ENCODE results near the gene CHN2.

The CHN2 gene

DNA sequence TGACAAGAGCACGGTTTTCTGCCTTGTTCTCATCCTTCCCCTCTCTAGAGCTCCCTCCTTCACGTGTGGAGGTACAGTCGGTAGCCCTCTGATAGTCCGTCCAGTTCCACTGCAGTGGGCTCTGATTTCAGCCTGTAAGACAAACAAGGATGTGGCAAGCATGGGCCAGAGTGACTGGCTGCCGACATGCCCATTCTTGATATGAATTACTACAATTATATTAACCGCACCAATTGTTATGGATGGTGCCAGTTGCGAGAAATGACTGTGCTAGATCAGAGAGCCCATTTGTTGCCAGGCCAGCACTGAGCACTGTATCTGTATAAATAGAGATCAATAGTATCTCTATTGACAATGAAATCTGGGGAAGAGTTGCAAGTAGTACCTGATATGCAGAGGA, 146.6 kb downstream of the CHN2 start:
- no peaks in the 10 kb centered on the region for H3K9me3 ChIP-seq (ENCODE audit: control insufficient read depth, low read length)
- H3K9ac ChIP-seq (ENCODE audit: low read length) = no peak overlapping the region
- H3K27me3 ChIP-seq (ENCODE audit: control insufficient read depth, insufficient read depth, low read length) = peaks cover 9% of the 10 kb centered on the region
- no peaks in the 10 kb centered on the region for H3K36me3 ChIP-seq (ENCODE audit: control insufficient read depth, insufficient read depth, low read length)
- H3K4me3 ChIP-seq (ENCODE audit: low read length) = no peak overlapping the region
- peaks cover 16% of the 10 kb centered on the region for H3K4me1 ChIP-seq (ENCODE audit: control insufficient read depth, insufficient read depth, low read length)

DNA sequence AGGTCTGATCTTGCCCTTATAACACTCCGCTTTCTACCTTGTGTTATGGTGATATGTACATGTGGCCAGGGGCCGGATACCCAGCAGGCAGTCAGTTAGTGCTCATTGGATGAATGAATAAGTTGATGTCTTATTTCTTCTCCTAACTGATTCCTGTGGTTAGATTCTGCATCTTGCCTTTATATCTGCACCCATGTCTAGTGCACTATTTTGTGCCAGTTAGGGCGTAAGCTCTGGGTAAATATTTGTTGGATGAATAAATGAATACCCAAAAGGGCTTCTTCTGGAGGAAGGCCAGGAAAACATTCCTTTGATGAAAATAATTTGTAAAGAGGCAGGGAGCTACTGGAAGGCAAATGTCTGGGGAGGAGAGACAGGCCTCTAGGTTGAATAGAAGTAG, 148.2 kb downstream of the CHN2 start:
- Histone ChIP-seq H3K4me3 (ENCODE audit: low read length) (no peak overlapping the region), H3K36me3 (ENCODE audit: control insufficient read depth, insufficient read depth, low read length) (no peaks in the 10 kb centered on the region), H3K9ac (ENCODE audit: low read length) (no peak overlapping the region), H3K27me3 (ENCODE audit: control insufficient read depth, insufficient read depth, low read length) (peaks cover 9% of the 10 kb centered on the region), H3K4me1 (ENCODE audit: control insufficient read depth, insufficient read depth, low read length) (peaks cover 5% of the 10 kb centered on the region), H3K9me3 (ENCODE audit: control insufficient read depth, low read length) (no peaks in the 10 kb centered on the region)

DNA sequence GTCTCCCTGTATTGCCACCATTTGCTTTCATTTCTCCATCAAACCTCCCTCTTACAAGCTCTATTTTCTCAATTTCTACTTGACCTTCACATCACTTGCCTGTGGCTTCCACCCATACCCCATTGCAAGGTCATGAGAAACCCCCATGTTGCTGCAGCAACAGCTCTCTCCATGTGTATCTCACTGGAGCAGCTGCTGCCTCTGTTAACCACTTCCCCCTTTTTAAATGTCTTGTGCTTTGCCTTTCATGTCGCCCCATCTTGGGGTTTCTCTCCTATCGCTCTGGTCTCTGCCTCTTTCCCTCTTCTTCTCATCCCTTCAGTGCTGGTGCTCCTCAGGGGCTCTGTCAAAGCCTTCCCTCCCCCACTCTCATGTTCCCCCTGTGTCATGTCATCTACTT, 148.8 kb downstream of the CHN2 start:
- Histone ChIP-seq H3K9me3 (ENCODE audit: control insufficient read depth, low read length) (no peaks in the 10 kb centered on the region), H3K4me1 (ENCODE audit: control insufficient read depth, insufficient read depth, low read length) (no peaks in the 10 kb centered on the region)

GRCh38 chr7:29344334-29344978, 149.9 kb downstream of the CHN2 start:
- no peaks in the 10 kb centered on the region for H3K36me3 ChIP-seq (ENCODE audit: control insufficient read depth, insufficient read depth, low read length)
- H3K27me3 ChIP-seq (ENCODE audit: control insufficient read depth, insufficient read depth, low read length) = peaks cover 9% of the 10 kb centered on the region
- no peaks in the 10 kb centered on the region for H3K4me1 ChIP-seq (ENCODE audit: control insufficient read depth, insufficient read depth, low read length)
- H3K9me3 ChIP-seq (ENCODE audit: control insufficient read depth, low read length) = no peaks in the 10 kb centered on the region
- H3K4me3 ChIP-seq (ENCODE audit: low read length) = no peak overlapping the region
- H3K9ac ChIP-seq (ENCODE audit: low read length) = no peak overlapping the region

More for the DNA sequence above, 148.8 kb downstream of the CHN2 start:
- Histone ChIP-seq H3K4me3 (ENCODE audit: low read length) (no peak overlapping the region), H3K27me3 (ENCODE audit: control insufficient read depth, insufficient read depth, low read length) (peaks cover 9% of the 10 kb centered on the region), H3K9ac (ENCODE audit: low read length) (no peak overlapping the region), H3K36me3 (ENCODE audit: control insufficient read depth, insufficient read depth, low read length) (no peaks in the 10 kb centered on the region)

GRCh38 chr7:29345590-29345989, 151.0 kb downstream of the CHN2 start:
- Histone ChIP-seq H3K9ac (ENCODE audit: low read length) (no peak overlapping the region), H3K4me3 (ENCODE audit: low read length) (no peak overlapping the region), H3K36me3 (ENCODE audit: control insufficient read depth, insufficient read depth, low read length) (no peaks in the 10 kb centered on the region), H3K9me3 (ENCODE audit: control insufficient read depth, low read length) (no peaks in the 10 kb centered on the region), H3K4me1 (ENCODE audit: control insufficient read depth, insufficient read depth, low read length) (no peaks in the 10 kb centered on the region), H3K27me3 (ENCODE audit: control insufficient read depth, insufficient read depth, low read length) (peaks cover 9% of the 10 kb centered on the region)

GRCh38 chr7:29346231-29346978, 151.8 kb downstream of the CHN2 start:
- no peaks in the 10 kb centered on the region for H3K9me3 ChIP-seq (ENCODE audit: control insufficient read depth, low read length)
- H3K4me1 ChIP-seq (ENCODE audit: control insufficient read depth, insufficient read depth, low read length) = no peaks in the 10 kb centered on the region
- no peaks in the 10 kb centered on the region for H3K36me3 ChIP-seq (ENCODE audit: control insufficient read depth, insufficient read depth, low read length)
- H3K27me3 ChIP-seq (ENCODE audit: control insufficient read depth, insufficient read depth, low read length) = peaks cover 9% of the 10 kb centered on the region
- H3K4me3 ChIP-seq (ENCODE audit: low read length) = no peak overlapping the region
- no peak overlapping the region for H3K9ac ChIP-seq (ENCODE audit: low read length)

- Histone ChIP-seq H3K36me3 (ENCODE audit: control insufficient read depth, insufficient read depth, low read length) (no peaks in the 10 kb centered on the region), H3K9me3 (ENCODE audit: control insufficient read depth, low read length) (no peaks in the 10 kb centered on the region), H3K9ac (ENCODE audit: low read length) (no peak overlapping the region), H3K4me1 (ENCODE audit: control insufficient read depth, insufficient read depth, low read length) (peaks cover 5% of the 10 kb centered on the region), H3K27me3 (ENCODE audit: control insufficient read depth, insufficient read depth, low read length) (peaks cover 3% of the 10 kb centered on the region), H3K4me3 (ENCODE audit: low read length) (no peak overlapping the region)
These were observed 154.8 kb downstream of the CHN2 start for GRCh38 chr7:29349362-29349761.

DNA sequence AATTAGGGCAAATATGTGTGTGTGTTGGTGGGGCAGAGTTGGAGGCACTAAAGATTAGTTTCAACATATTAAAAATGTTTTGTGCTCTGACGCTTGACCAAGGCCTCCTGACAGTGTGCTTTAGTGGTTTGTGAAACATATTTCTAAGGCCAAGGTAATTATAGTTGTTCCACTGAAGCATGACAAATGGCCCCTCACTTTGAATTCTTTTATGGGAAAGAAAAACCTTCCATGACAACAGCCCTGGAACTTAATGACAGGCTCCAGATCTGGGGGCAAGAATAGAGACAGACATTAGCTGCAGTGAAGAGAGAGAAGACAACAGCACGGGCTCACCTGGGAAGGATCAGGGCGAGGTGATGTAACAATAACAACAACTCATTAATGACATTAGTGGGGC, 155.8 kb downstream of the CHN2 start:
- Histone ChIP-seq H3K4me3 (ENCODE audit: low read length) (no peak overlapping the region), H3K27me3 (ENCODE audit: control insufficient read depth, insufficient read depth, low read length) (no peaks in the 10 kb centered on the region), H3K4me1 (ENCODE audit: control insufficient read depth, insufficient read depth, low read length) (peaks cover 5% of the 10 kb centered on the region), H3K9me3 (ENCODE audit: control insufficient read depth, low read length) (no peaks in the 10 kb centered on the region), H3K9ac (ENCODE audit: low read length) (no peak overlapping the region), H3K36me3 (ENCODE audit: control insufficient read depth, insufficient read depth, low read length) (no peaks in the 10 kb centered on the region)

DNA sequence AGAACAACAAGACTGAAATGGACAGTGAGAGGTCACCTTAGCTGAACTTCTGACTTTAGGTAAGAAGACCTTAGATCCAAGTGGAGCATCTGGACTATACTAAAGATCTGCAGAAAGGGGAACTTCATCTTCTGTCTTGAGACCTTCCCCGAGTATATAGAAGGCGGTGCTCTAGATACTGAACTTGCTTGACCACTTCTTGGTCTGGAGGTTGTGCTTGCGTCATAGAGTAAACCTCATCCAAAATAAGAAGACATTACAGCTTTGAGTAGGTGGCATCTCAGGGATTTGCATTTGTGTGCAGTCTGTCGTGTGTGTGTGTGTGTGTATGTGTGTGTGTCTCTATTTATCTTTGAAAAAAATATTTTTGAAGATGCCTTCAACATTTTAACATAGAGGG, 157.5 kb downstream of the CHN2 start:
- H3K4me3 ChIP-seq (ENCODE audit: low read length) = no peak overlapping the region
- H3K9me3 ChIP-seq (ENCODE audit: control insufficient read depth, low read length) = no peaks in the 10 kb centered on the region
- peaks cover 5% of the 10 kb centered on the region for H3K4me1 ChIP-seq (ENCODE audit: control insufficient read depth, insufficient read depth, low read length)
- H3K9ac ChIP-seq (ENCODE audit: low read length) = no peak overlapping the region
- H3K36me3 ChIP-seq (ENCODE audit: control insufficient read depth, insufficient read depth, low read length) = no peaks in the 10 kb centered on the region
- no peaks in the 10 kb centered on the region for H3K27me3 ChIP-seq (ENCODE audit: control insufficient read depth, insufficient read depth, low read length)

GRCh38 chr7:29353810-29354209, 159.2 kb downstream of the CHN2 start:
- H3K4me1 ChIP-seq (ENCODE audit: control insufficient read depth, insufficient read depth, low read length) = peaks cover 5% of the 10 kb centered on the region
- no peaks in the 10 kb centered on the region for H3K36me3 ChIP-seq (ENCODE audit: control insufficient read depth, insufficient read depth, low read length)
- no peak overlapping the region for H3K9ac ChIP-seq (ENCODE audit: low read length)
- no peaks in the 10 kb centered on the region for H3K27me3 ChIP-seq (ENCODE audit: control insufficient read depth, insufficient read depth, low read length)
- H3K4me3 ChIP-seq (ENCODE audit: low read length) = no peak overlapping the region
- no peaks in the 10 kb centered on the region for H3K9me3 ChIP-seq (ENCODE audit: control insufficient read depth, low read length)

DNA sequence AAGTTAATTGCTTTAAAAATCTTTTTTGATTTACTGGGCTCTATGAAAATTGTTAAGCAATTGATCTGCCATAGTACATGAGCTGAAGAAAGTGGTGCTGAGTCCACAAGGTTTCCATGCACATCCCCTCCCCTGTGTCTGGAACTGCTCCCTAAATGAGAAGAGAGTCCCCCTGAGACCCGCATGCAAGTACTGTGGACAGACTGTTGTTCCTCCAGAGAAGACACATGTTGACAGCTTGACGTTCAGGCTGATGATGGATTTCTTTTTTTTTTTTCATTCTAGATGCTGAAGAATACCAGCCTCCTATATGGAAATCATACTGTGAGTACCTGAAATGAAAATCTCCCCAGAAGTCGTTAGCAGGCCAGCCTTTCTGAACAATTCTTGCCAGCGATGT, 159.8 kb downstream of the CHN2 start:
- H3K9me3 ChIP-seq (ENCODE audit: control insufficient read depth, low read length) = no peaks in the 10 kb centered on the region
- H3K4me1 ChIP-seq (ENCODE audit: control insufficient read depth, insufficient read depth, low read length) = peaks cover 5% of the 10 kb centered on the region
- H3K36me3 ChIP-seq (ENCODE audit: control insufficient read depth, insufficient read depth, low read length) = no peaks in the 10 kb centered on the region
- H3K4me3 ChIP-seq (ENCODE audit: low read length) = no peak overlapping the region
- H3K27me3 ChIP-seq (ENCODE audit: control insufficient read depth, insufficient read depth, low read length) = no peaks in the 10 kb centered on the region
- H3K9ac ChIP-seq (ENCODE audit: low read length) = no peak overlapping the region

GRCh38 chr7:29355388-29355787, 160.8 kb downstream of the CHN2 start:
- H3K4me3 ChIP-seq (ENCODE audit: low read length) = no peak overlapping the region
- H3K4me1 ChIP-seq (ENCODE audit: control insufficient read depth, insufficient read depth, low read length) = peaks cover 5% of the 10 kb centered on the region
- no peaks in the 10 kb centered on the region for H3K36me3 ChIP-seq (ENCODE audit: control insufficient read depth, insufficient read depth, low read length)
- H3K27me3 ChIP-seq (ENCODE audit: control insufficient read depth, insufficient read depth, low read length) = no peaks in the 10 kb centered on the region
- H3K9me3 ChIP-seq (ENCODE audit: control insufficient read depth, low read length) = no peaks in the 10 kb centered on the region
- H3K9ac ChIP-seq (ENCODE audit: low read length) = no peak overlapping the region
